ENCODE data around the gene FAM240A. TPM values are rescaled to one million over a fixed set of nuclear protein-coding genes. Genes with fewer than 3 reads are reported as not detected.

The FAM240A gene
- total RNA-seq, 1 experiment from 2014 or later: not detected

- DNase-seq (ENCODE audit: low read depth): no peak
- in situ Hi-C loops (cut with HindIII; ENCODE audit: low pct_unique_long_range_greater_than_20kb, low sequenced_read_pairs): no loop called here
Observed at GRCh38 chr3:46649436-46649835, 37.1 kb downstream of the FAM240A start.

- DNase-seq (ENCODE audit: low read depth): no peak
- in situ Hi-C loops (cut with HindIII; ENCODE audit: low pct_unique_long_range_greater_than_20kb, low sequenced_read_pairs): no loop called here
Observed at GRCh38 chr3:46651084-46651483, 38.8 kb downstream of the FAM240A start.

GRCh38 chr3:46655271-46655670, 42.9 kb downstream of the FAM240A start:
- DNase-seq (ENCODE audit: low read depth): no peak

GRCh38 chr3:46656778-46657556, 44.6 kb downstream of the FAM240A start:
- no peak for DNase-seq (ENCODE audit: low read depth)
- in situ Hi-C loops (cut with HindIII; ENCODE audit: low pct_unique_long_range_greater_than_20kb, low sequenced_read_pairs): no loop called here

More at GRCh38 chr3:46655271-46655670, 42.9 kb downstream of the FAM240A start:
- in situ Hi-C loops (cut with HindIII; ENCODE audit: low pct_unique_long_range_greater_than_20kb, low sequenced_read_pairs): no loop called here

- DNase-seq (ENCODE audit: low read depth): no peak
- in situ Hi-C loops (cut with HindIII; ENCODE audit: low pct_unique_long_range_greater_than_20kb, low sequenced_read_pairs): no loop called here
Observed at GRCh38 chr3:46659285-46659684, 47.0 kb downstream of the FAM240A start.

- DNase-seq (ENCODE audit: low read depth): no peak
- in situ Hi-C loops (cut with HindIII; ENCODE audit: low pct_unique_long_range_greater_than_20kb, low sequenced_read_pairs): no loop called here
Observed at GRCh38 chr3:46660003-46660402, 47.7 kb downstream of the FAM240A start.

GRCh38 chr3:46660543-46661523, 48.5 kb downstream of the FAM240A start:
- DNase-seq (ENCODE audit: low read depth): no peak
- in situ Hi-C loops (cut with HindIII; ENCODE audit: low pct_unique_long_range_greater_than_20kb, low sequenced_read_pairs): no loop called here

- in situ Hi-C loops (cut with HindIII; ENCODE audit: low pct_unique_long_range_greater_than_20kb, low sequenced_read_pairs): no loop called here
- DNase-seq (ENCODE audit: low read depth): no peak
Observed at GRCh38 chr3:46661776-46662766, 49.7 kb downstream of the FAM240A start.

GRCh38 chr3:46662771-46663551, 50.6 kb downstream of the FAM240A start:
- in situ Hi-C loops (cut with HindIII; ENCODE audit: low pct_unique_long_range_greater_than_20kb, low sequenced_read_pairs): no loop called here
- no peak for DNase-seq (ENCODE audit: low read depth)

GRCh38 chr3:46663591-46664135, 51.3 kb downstream of the FAM240A start:
- in situ Hi-C loops (cut with HindIII; ENCODE audit: low pct_unique_long_range_greater_than_20kb, low sequenced_read_pairs): no loop called here
- DNase-seq (ENCODE audit: low read depth): no peak

GRCh38 chr3:46664188-46664970, 52.1 kb downstream of the FAM240A start:
- in situ Hi-C loops (cut with HindIII; ENCODE audit: low pct_unique_long_range_greater_than_20kb, low sequenced_read_pairs): no loop called here
- no peak for DNase-seq (ENCODE audit: low read depth)

GRCh38 chr3:46664971-46665762, 52.8 kb downstream of the FAM240A start:
- in situ Hi-C loops (cut with HindIII; ENCODE audit: low pct_unique_long_range_greater_than_20kb, low sequenced_read_pairs): no loop called here
- DNase-seq (ENCODE audit: low read depth): no peak

- DNase-seq (ENCODE audit: low read depth): no peak
- in situ Hi-C loops (cut with HindIII; ENCODE audit: low pct_unique_long_range_greater_than_20kb, low sequenced_read_pairs): no loop called here
Observed at GRCh38 chr3:46665763-46666452, 53.6 kb downstream of the FAM240A start.

- DNase-seq (ENCODE audit: low read depth): no peak
- in situ Hi-C loops (cut with HindIII; ENCODE audit: low pct_unique_long_range_greater_than_20kb, low sequenced_read_pairs): no loop called here
Observed at GRCh38 chr3:46666453-46666845, 54.1 kb downstream of the FAM240A start.

GRCh38 chr3:46667061-46667621, 54.8 kb downstream of the FAM240A start:
- no peak for DNase-seq (ENCODE audit: low read depth)
- in situ Hi-C loops (cut with HindIII; ENCODE audit: low pct_unique_long_range_greater_than_20kb, low sequenced_read_pairs): no loop called here

All from Caki2 (cell line).